GM21423 (cell line): ENCODE data around the gene COL11A2.

Source experiments
- ATAC-seq: cut with Tn5 transposase; IDR thresholded peaks from one replicate; pipeline ENCODE4 v1.9.1; 2021; ENCODE audit warnings: mild to moderate bottlenecking, moderate library complexity; ENCODE audit not compliant: unreplicated experiment

Gene COL11A2

DNA sequence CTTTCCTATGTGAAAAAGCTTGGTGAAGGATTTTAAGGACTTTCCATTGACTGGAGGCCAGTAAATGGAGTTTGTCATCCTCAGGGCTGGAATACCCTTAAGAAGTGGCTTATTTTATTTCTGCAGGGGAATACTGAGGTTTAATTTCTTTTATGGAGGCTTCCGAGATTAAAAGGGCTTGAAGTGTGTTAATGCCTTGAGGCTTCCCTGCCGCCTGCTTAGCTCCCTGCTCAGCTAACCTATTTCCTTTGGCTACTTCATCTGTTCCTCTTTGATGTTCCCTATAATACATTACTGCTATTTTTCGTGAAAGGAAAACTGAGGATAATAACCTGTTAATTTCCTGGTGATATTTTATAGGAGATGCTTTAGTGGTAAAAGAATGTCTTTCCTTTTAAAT lies 72.3 kb downstream of the COL11A2 start:
- no peak for ATAC-seq

DNA sequence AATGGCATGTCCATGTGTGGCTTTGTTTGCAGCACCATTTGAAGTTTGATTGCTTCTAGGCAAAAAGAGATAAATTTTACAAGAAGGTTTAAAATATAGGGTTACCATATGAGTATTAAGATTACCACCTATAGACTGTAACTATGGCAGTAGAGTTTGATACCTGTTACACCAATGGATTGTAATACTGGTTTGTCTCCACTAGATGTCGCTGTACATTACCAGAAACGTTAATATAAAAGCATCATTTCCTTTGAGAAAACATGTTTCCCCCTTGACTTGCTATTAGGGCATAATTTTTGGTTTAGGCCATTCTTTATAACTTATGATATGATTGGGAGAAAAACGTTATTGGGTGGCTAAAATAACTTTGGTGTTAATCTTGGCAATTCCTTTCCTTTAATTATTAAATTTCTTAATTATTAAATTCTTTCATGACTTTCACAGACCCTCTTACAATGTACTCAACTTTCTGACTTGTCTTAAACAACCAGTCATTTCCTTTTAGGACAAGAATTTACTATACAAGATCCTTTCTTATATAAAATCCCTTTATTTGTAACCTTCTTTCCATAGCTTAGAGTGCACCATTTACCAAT lies 73.6 kb downstream of the COL11A2 start:
- ATAC-seq = no peak

DNA sequence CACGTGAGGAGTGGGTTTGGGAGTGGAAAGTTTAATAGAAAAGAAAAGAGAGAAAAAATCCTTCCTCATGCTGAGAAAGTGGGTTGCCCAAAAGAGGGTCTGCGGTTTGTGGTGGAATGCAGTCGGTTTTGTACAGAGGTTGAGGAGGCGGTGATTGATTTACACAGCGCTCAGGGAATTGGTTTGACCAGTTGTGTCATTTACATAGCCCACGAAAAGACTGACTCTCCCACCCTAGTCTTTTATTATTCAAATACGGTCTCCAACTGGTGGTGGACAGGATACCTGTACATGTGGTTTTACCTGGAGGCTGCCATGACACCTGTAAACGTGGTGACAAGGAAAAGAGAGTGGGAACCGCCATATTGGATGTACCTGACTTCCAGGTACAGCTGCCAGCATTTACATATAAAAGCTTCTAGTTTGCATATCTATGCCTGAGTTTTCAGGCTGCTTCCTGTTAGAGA lies 74.4 kb downstream of the COL11A2 start:
- no peak for ATAC-seq

DNA sequence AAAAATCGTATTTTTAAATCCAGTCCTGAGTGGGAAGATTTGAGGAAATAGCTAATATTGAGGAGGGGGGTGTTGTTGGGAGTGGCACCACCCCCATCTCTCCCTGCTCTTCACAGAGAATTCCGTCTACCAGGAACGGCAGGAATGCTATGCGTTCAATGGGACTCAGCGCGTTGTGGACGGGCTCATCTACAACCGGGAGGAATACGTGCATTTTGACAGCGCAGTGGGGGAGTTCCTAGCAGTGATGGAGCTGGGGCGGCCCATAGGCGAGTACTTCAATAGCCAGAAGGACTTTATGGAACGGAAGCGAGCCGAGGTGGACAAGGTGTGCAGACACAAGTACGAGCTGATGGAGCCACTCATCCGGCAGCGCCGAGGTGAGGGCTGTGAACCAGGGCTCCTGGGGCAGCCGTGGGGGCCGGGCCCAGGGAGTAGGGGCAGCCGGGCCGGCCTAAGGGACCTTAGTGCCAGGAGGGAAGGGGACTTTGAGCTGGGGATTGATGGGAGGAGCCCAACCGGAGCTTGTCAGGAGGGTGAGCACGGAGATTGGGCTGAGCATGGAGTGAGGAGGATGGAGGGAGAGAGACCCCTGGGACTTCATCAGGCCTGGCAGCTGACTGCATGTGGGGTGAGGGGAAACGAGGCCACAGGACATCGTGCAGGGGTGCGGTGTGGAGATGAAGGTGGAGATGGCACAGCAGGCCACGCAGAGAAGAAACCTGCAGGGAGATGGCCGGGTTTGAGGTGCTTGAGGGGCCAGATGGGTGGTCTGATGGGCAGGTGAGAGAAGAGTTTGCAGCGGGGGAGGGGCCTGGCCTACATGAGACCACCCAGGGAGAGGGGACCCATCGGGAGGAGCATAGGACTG lies 75.2 kb downstream of the COL11A2 start:
- ATAC-seq = no peak

DNA sequence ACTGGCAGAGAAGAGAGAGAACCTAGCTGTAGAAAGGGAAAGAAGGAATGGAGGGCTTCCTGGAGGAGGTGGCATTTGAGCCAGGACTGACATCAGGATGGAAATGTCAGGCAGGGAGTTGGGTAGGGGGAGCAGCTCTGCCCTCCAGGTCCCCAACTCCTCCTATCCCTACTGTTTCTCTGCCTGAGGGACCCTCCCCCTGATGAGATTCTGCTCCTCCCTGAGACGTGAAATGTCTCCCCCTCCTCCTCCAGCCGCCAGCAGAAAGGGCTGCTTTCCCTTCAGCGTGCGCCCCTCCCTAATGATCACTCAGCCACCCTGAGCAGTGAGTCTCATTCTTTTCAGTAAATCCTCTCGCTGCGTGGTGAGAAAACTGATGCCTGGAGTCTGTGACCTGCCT lies 75.8 kb downstream of the COL11A2 start:
- ATAC-seq = no peak

DNA sequence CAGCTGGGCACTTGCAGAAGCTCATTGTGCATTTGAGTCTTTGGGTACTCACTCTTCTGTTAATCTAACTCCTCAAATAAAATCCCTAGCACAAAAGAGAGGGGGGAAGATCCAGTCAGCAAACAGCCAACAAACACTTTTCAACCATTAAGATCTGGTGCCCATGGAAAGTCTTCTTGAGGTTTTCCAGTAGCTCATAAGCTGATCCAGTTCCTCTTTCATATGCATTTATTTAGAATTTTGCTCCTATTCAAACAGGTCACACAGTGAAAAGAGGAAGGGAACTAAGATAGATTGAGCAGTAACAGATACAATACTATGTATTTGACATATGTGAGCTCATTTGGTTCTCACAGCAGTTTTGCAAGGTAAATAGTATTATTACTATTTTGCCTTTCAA lies 77.9 kb downstream of the COL11A2 start:
- ATAC-seq = no peak

DNA sequence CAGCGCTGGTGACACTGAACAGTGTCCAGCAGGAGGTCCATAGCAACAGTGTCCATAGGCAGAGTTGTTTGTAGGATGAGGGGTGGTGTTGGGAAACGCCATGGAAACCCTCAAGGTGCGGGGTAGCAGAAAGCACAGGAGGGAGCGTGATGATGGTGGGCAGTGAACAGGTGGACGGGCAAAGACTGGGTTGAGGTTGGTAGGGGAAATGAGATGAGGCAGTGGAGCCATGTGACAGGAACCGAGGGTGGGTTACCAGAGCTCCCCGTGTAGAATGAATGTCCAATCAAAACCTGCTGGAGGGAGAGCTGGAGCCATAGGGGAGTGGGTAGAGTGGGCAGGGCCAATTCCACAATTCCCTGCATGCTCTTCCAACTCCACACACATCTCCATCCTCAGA lies 78.5 kb downstream of the COL11A2 start:
- ATAC-seq = no peak
